DMS79 (cell line): ENCODE data around the gene PPFIA3.
"Not testable (repeated sequence)": the region's sequence is repeated elsewhere in the genome, so short reads cannot be mapped to it uniquely, and the experiment has no call there.

Source experiments
- DNase-seq: peaks from one replicate; lab custom pipeline; 2025; lab: John Stamatoyannopoulos, UW

PPFIA3 gene

GRCh38 chr19:49125025-49125731, 5.8 kb downstream of the PPFIA3 start:
- no peak for DNase-seq

GRCh38 chr19:49126575-49126974, 7.2 kb downstream of the PPFIA3 start:
- DNase-seq, result no peak

DNA sequence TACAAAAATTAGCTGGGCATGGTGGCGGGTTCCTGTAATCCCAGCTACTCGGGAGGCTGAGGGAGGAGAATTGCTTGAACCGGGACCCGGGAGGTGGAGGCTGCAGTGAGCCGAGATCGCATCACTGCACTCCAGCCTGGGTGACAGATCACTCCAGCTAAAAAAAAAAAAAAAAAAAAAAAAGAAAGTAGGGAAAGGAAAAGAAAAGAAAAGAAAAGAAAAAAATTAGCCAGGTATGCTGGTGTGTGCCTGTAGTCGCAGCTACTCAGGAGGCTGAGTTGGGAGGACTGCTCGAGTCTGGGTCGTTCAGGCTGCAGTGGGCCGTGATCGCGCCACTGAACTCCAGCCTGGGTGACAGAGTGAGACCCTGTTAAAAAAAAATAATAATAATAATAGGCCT, 7.9 kb downstream of the PPFIA3 start:
- not testable (repeated sequence) for DNase-seq

GRCh38 chr19:49127674-49128544, 8.6 kb downstream of the PPFIA3 start:
- DNase-seq, result peak; percentile 85

- no peak for DNase-seq
Measured at GRCh38 chr19:49128545-49129237, 9.3 kb downstream of the PPFIA3 start.

DNA sequence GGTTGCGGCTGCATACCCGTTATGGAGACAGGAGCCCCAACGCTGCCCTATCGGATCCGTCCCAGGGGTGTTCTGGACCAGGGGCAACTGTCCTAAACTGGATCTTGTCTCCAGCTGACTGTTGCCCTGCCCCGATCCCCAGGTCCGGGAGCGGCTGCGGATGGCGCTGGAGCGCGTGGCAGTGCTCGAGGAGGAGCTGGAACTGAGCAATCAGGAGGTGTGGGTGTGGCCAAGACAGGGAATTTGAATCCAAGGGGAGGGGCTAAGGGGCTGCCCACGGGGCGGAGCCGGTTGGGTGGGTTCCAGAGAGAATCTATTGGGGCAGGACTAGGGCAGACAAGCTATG, 9.9 kb downstream of the PPFIA3 start:
- DNase-seq, result no peak

GRCh38 chr19:49130325-49130724, 11.0 kb downstream of the PPFIA3 start:
- no peak for DNase-seq

GRCh38 chr19:49132974-49133609, 13.7 kb downstream of the PPFIA3 start:
- DNase-seq, result no peak

DNA sequence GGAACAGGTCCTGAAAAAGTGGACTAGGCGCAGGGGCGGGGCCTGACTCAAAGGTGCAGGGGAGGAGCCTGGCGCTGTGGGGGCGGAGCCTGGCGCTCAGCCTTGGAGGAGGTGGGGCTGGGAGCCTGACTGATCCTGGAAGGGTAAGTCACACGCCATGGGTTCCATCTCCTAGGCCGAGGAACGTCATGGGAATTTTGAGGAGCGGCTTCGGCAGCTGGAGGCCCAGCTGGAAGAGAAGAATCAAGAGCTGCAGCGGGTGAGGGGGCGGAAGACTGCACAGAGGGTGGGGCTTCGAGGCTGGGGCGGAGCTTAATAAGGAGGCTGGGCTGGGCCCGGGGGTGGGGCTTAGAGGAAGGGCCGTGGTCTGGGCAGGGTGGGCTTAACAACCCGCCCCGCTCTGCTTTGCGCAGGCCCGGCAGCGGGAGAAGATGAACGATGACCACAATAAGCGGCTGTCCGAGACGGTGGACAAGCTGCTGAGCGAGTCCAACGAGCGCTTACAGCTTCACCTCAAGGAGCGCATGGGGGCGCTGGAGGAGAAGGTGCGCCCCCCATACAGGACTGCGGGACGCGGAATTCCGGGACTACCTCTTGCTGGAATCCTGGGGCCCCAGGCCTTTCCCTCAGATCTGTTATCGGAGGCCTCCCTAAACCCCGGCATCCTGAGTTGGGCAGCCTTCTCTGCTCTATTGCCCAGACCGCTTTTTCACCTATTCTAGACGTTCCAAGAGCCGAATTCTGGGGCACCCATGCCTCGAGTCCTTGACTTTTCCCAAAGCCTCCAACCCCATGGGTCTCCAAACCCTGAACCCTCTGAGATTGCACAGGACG, 14.5 kb downstream of the PPFIA3 start:
- no peak for DNase-seq

DNA sequence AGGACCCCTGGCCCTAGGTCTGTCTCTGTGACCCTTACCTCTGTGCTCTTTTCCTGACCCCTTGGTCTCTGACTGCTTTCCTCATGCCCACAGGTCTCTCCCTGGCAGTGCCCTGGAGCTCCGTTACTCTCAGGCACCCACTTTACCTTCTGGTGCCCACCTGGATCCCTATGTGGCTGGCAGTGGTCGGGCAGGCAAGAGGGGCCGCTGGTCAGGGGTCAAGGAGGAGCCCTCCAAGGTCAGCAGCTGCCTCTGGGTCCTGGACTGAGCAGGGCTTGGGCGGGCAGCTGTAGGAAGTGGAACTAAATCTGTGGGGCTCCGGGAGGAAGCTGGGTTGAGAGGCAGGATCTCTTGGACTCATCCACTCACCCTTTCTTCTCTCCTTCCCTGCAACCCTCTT, 16.3 kb downstream of the PPFIA3 start:
- no peak for DNase-seq

GRCh38 chr19:49136771-49137171, 17.4 kb downstream of the PPFIA3 start:
- no peak for DNase-seq

DNA sequence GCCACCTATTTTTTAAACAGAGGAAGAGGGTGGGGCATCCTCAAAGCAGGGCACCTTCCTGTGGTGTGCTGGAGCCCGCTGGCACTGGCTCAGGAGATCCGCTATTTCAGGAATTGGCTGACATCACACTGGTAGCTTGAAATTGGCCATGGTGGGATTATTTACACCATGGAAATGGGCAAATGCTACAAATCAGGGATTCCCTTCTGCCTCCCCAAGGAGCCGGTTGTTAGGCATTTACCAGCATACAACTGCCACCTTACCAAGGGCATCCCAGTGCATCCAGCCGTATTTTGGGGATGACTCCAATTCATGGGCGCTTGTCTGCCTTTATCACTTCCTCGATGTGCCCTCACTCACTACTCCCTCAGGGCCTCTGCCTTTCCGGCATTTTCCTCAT, 21.6 kb downstream of the PPFIA3 start:
- DNase-seq, result no peak

DNA sequence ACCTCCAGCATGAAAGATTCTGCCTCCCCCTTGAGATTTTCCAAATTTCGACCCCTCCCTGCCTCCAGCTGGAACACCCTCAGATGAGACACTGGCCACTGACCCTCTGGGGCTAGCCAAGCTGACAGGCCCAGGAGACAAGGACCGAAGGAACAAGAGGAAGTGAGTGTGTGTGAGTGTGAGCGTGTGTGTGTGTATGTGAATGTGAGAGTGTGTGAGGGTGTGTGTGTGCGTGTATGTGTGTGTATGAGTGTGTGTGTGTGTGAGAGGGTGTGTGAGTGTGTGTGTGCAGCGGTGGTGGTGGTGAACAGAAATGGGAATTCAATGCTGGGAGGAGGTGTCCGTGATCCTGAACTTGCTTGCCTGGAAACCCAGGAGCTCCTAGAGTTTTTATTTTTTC, 22.0 kb downstream of the PPFIA3 start:
- no peak for DNase-seq

GRCh38 chr19:49142866-49143335, 23.6 kb downstream of the PPFIA3 start:
- no peak for DNase-seq

DNA sequence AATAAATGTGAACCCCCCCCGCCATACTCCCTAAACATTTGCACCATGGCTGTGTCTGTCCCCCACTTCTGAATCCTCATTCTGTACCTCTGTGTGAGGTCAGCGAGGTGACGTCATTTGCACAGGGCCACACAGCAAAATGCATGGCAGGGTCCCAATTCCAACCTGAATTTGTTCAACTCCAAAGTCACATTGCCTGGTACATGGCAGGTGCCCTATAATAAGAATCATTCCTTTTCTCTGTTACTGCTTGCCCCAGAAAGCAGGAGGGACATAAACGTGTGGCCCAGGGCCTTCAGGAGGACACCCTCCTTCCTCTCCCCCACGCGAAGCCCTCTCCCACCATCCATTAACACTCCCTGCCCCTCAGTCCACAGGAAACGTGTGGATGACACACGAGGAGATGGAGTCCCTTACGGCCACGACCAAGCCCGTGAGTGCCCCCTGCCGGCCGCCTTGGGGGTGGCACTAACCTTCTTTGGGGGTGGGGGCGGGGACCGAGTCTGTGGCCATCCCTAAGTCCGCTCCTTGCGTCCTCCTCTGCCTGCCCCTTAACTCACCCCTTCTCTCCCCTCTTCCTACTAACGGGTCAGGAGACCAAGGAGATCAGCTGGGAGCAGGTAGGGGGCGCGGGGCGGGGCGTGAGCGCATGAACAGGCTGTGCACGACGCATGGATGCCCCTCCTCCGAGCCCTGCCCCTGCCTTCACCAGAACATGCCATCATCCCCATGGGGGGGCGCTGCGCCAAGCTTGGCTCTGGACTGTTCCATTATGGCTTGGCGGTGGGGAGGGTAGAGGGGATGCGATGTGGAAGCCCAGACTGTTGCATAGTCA, 26.4 kb downstream of the PPFIA3 start:
- DNase-seq, result no peak

DNA sequence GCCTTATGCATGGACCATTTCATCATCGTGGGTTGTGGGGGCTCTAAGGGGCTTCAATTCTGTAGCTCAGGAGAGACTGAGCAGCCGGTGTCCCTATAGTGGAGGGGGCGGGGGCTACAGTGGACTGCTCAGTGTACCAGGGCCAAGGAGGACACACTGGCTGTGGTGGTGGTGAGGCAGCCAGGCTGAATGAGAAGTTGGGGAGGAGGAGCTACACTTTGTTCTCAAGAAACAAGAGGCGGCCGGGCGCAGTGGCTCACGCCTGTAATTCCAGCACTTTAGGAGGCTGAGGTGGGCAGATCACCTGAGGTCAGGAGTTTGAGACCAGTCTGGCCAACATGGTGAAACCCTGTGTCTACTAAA, 27.0 kb downstream of the PPFIA3 start:
- DNase-seq, result not testable (repeated sequence)

GRCh38 chr19:49148044-49148682, 28.8 kb downstream of the PPFIA3 start:
- no peak for DNase-seq

GRCh38 chr19:49148784-49149651, 29.7 kb downstream of the PPFIA3 start:
- DNase-seq, result peak; percentile 92

GRCh38 chr19:49149652-49150105, 30.3 kb downstream of the PPFIA3 start:
- peak; percentile 59 for DNase-seq
